ENCODE measurements around the gene SEMA4D.

DNA sequence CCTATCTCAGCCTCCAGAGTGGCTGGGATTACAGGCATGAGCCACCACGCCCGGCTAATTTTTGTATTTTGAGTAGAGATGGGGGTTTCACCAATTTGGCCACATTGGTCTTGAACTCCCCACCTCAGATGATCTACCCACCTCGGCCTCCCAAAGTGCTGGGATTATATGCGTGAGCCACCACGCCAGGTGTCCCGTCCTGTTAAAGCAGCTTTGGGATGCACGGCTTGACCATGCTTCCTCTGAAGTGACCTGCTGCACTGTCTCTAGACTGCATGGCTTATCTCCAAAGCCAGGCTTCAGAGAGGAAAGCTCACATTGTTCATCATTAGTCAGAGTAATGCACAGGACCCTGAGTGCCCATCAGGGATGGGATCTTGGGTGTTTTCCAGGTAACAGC lies 45.4 kb downstream of the SEMA4D start:
- no peak for TF ChIP-seq CTCF (conservative IDR thresholded peaks at IDR 0.05; ENCODE audit: low read depth, low read length)
- TF ChIP-seq EZH2phosphoT487 (IDR thresholded peaks at IDR 0.05; ENCODE audit: borderline replicate concordance, low read length): no peak
